Measurements from ENCODE around the gene PRDX5. TPM values are rescaled to one million over a fixed set of nuclear protein-coding genes. Genes with fewer than 3 reads are reported as not detected.

Gene PRDX5
- total and polyA plus RNA-seq, 9 of the 15 experiments (the other 6 are each of a cell fraction or from before 2014, with no cell fraction given), result 40.8 to 327 (median 204) TPM

DNA sequence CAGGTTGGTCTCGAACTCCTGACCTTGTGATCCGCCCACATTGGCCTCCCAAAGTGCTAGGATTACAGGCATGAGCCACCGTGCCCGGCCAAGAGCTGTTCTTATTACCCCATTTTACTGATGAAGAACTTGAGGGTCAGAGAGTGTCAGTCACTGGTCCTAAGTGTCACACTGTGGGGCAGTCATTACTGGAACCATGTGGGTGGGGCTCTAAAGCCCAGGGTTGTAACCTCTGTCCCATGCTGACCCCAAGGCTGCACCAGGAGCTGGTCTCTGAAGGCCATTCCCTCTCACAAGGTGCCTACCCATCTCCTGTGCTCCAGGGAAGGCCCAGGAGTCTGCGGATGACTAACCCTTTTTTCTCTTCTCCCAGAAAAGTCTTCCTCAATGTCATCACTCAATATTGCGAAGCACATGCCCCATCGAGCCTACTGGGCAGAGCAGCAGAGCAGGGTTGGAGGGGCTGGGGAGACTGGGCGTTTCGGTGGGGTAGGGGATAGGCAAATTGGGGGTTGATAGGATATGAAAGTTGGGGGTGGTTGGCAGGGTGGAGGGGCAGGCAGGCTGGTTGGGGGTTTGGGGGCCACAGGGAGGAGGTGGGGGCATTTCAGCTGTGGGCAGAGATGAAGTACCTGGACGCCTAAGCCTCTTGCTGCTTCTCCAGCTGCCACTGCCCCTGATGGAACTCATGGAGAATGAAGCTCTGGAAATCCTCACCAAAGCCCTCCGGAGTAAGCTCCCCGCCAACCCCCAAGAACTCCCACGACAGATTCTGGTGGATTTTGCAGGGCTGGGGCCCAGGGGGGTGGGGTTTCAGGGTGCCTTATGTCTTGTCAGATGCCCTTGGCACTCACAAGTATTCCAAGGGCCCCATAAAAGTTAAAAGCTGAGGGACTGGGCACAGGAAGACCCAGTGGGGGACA lies 14.6 kb upstream of the PRDX5 start (continued):
- TF ChIP-seq KLF6 (CRISPR knock-in tag; IDR thresholded peaks at IDR 0.05; ENCODE audit: borderline replicate concordance) (no peak), SRSF3 (IDR thresholded peaks at IDR 0.05; ENCODE audit: insufficient read depth, low read length) (no peak), ZNF707 (CRISPR knock-in tag; conservative IDR thresholded peaks at IDR 0.05) (no peak), MYBL2 (IDR thresholded peaks at IDR 0.05; ENCODE audit: low read depth) (no peak), MYBL2 (CRISPR knock-in tag; IDR thresholded peaks at IDR 0.05; ENCODE audit: borderline replicate concordance) (no peak), TRIM24 (IDR thresholded peaks at IDR 0.05) (no peak), FIP1L1 (IDR thresholded peaks at IDR 0.05; ENCODE audit: low read depth, low read length, poor library complexity, severe bottlenecking) (no peak), UBTF (IDR thresholded peaks at IDR 0.05; ENCODE audit: borderline replicate concordance in 1 of 2, low read depth in 2 of 2, low read length in 2 of 2) (no peak)
- TF ChIP-seq, protein P1, sequence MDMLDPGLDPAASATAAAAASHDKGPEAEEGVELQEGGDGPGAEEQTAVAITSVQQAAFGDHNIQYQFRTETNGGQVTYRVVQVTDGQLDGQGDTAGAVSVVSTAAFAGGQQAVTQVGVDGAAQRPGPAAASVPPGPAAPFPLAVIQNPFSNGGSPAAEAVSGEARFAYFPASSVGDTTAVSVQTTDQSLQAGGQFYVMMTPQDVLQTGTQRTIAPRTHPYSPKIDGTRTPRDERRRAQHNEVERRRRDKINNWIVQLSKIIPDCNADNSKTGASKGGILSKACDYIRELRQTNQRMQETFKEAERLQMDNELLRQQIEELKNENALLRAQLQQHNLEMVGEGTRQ (CRISPR knock-in tag; IDR thresholded peaks at IDR 0.05), result no peak
- TF ChIP-seq, protein P2, sequence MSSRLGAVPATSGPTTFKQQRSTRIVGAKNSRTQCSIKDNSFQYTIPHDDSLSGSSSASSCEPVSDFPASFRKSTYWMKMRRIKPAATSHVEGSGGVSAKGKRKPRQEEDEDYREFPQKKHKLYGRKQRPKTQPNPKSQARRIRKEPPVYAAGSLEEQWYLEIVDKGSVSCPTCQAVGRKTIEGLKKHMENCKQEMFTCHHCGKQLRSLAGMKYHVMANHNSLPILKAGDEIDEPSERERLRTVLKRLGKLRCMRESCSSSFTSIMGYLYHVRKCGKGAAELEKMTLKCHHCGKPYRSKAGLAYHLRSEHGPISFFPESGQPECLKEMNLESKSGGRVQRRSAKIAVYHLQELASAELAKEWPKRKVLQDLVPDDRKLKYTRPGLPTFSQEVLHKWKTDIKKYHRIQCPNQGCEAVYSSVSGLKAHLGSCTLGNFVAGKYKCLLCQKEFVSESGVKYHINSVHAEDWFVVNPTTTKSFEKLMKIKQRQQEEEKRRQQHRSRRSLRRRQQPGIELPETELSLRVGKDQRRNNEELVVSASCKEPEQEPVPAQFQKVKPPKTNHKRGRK (tag; IDR thresholded peaks at IDR 0.05), result no peak
